GM12865 (cell line): Measurements from ENCODE around the gene DCN.

ENCODE experiments used
- DNase-seq: peaks from one replicate; pipeline ENCODE4 v3.0.0; 2010; ENCODE audit warnings: low read depth
- H3K4me3 ChIP-seq: 2 replicates; pipeline ENCODE4 v1.5.1; 2011; ENCODE audit warnings: mild to moderate bottlenecking, low read depth, low read length, control low read depth
- TF ChIP-seq, protein P1 (sequence below): IDR thresholded peaks from 2 replicates; pipeline ENCODE4 v1.5.1; 2011; ENCODE audit warnings: low read length, control low read depth, low read depth, inconsistent platforms; ENCODE audit not compliant: insufficient read depth; ENCODE audit errors: missing control alignments

Gene DCN

GRCh38 chr12:91119089-91119488, 63.5 kb downstream of the DCN start:
- TF ChIP-seq, protein P1, sequence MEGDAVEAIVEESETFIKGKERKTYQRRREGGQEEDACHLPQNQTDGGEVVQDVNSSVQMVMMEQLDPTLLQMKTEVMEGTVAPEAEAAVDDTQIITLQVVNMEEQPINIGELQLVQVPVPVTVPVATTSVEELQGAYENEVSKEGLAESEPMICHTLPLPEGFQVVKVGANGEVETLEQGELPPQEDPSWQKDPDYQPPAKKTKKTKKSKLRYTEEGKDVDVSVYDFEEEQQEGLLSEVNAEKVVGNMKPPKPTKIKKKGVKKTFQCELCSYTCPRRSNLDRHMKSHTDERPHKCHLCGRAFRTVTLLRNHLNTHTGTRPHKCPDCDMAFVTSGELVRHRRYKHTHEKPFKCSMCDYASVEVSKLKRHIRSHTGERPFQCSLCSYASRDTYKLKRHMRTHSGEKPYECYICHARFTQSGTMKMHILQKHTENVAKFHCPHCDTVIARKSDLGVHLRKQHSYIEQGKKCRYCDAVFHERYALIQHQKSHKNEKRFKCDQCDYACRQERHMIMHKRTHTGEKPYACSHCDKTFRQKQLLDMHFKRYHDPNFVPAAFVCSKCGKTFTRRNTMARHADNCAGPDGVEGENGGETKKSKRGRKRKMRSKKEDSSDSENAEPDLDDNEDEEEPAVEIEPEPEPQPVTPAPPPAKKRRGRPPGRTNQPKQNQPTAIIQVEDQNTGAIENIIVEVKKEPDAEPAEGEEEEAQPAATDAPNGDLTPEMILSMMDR, result no peak
- H3K4me3 ChIP-seq, result no peak overlapping the region
- no peak for DNase-seq

DNA sequence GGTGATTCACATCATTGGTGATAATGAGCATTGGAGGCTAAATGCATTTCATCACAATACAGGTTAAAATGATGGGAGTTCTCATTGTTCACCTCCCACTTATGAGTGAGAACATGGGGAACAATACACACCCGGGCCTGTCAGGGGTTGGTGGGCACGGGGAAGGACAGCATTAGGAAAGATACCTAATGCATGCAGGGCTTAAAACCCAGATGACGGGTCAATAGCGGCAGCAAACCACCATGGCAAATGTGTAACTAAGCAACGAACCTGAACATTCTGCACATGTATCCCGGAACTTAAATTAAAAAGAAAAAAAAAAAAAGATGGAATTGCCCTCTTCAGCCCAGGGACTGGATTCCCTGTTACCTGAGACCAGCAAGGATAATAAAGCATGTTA, 69.0 kb downstream of the DCN start:
- DNase-seq, result no peak
- TF ChIP-seq, protein P1, result no peak

DNA sequence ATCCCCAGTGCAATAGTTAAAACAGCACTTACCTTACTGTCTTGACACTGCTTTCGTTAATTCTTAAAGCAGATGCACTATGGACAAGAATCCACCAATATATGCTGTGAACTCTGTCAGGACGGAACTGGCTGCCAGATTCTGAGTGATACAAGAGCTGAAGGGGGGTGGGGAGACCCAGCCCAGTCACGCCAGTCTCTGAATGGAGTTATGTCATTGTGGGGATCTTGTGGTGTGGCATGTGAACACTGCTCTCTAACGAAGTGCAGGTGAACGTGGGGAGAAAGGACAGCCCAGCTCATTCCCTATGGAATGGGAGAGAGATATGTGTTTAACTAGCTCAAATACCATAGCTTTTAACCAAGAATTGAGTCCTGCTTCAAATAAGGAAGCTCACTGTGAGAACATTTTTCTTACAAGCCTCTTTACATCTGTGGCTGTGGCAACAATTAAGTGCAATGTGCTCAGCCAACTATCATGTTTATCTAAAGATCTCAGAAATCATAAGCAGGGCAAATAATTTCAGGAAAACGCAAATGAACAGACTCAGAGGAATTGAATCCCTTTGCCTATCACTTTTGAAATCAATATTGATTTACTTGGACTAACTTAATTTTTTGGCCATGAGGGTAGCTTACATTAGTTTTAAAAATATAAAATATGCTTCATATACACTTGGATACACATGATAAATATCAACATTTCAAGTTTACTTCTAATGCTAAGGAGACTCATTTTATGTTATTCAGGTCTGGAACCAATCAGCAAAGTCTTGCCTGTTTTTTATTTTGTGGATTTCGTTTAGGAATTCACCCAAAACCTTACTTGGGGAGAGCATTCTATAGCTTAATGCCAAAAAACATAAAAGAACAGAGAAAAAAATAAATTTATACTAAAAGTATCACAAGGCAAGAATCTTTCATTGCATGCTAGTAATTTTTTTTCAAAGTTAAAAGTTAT, 71.0 kb downstream of the DCN start, which contains the start of gene LUM:
Gene LUM (minus strand): TSS at position 129 of the 960 bp plus-strand sequence. CDS start 2,515 bp downstream, outside the sequence.
- DNase-seq, result no peak
- no peak within 1 kb of the TSS for H3K4me3 ChIP-seq

More for the DNA sequence above, 69.0 kb downstream of the DCN start:
- no peak overlapping the region for H3K4me3 ChIP-seq

DNA sequence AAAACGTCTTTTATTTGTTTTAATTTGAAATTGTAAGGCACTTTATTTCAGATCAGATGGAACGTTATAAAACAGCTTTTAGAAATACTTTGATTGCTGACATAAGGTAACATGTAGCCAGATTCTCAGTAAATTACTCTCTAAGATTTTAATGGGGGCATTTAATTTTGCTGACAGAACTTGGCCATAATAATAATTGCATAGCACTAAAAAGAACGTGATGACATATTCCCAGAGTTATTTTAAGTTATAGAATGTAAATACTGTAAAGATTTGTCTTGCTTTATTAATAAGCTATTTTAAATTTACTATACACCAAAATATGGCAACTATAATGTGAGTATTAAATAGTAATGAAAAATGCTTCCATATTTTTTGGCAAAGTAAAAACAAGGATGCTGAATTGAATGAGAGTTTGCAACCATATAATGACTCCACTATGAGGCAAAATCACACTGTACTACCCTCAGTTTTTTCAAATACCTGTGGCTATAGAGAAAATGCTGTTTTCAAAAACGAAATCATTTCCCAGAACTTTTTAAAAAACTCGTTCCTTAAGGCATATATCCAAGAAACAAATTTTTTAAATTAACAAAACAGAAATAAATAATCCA, 72.2 kb downstream of the DCN start:
- TF ChIP-seq, protein P1, result no peak
- H3K4me3 ChIP-seq, result no peak overlapping the region
- DNase-seq, result no peak

More for the DNA sequence above, 71.0 kb downstream of the DCN start, which contains the start of gene LUM:
- TF ChIP-seq, protein P1, result no peak

GRCh38 chr12:91109581-91110310, 72.9 kb downstream of the DCN start:
- DNase-seq, result no peak
- no peak overlapping the region for H3K4me3 ChIP-seq
- TF ChIP-seq, protein P1, result no peak

DNA sequence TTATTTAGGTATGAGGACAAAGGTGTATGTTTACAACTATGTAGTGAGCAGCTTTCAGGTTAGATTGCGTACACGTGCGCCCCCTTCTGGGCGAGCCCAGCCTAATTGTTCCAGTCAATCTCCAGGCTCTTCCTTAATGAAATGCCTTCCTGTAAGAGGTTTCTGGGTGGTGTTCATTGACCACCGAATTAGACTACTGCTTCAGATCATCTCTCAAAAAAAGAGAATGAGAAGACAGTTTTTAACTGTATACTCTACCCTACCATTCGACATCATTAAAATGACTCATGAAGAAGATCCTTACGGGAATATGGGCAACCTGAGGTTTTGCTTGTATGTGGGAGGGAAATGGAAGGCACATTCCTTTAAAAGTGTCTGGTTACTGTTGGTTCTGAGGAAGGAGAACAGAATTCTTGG, 73.5 kb downstream of the DCN start:
- TF ChIP-seq, protein P1, result peak; percentile 75
- DNase-seq, result peak; percentile 73
- no peak overlapping the region for H3K4me3 ChIP-seq
